ENCODE data around the gene TECPR2.
"Not testable (repeated sequence)": the region's sequence is repeated elsewhere in the genome, so short reads cannot be mapped to it uniquely, and the experiment has no call there.

TECPR2 gene

DNA sequence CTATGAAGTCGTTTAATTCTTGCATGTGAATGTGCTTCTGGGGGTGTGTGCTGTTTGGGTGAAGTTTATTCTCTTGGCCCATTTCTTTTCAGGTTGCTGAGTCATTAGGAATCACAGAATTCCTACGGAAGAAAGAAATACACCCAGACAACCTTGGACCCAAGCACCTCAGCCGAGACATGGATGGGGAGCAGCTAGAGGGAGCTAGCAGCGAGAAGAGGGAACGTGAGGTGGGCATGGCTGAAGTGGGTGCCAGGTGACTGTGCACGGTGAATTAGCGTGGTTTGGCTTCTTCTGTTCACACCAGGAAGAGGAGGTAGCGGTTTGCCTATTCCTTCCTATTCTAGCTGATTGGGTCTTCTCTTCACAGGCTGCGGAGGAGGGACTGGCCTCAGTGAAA, 24.0 kb upstream of the TECPR2 start:
- H3K27ac ChIP-seq (ENCODE audit: low read depth, low read length) = no peak overlapping the region

DNA sequence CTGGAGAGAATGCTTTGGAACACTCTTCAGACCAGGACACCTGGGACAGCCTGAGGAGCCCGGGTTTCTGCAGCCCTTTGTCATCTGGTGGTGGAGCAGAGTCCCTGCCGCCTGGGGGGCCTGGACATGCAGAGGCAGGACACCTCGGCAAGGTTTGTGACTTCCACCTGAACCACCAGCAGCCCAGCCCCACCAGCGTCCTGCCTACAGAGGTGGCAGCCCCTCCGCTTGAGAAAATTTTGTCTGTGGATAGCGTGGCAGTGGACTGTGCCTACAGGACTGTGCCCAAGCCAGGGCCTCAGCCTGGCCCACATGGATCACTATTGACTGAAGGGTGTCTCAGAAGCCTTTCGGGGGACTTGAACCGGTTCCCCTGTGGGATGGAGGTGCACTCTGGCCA, 21.2 kb upstream of the TECPR2 start:
- Histone ChIP-seq H3K27me3 (ENCODE audit: insufficient read depth, low read length) (no peaks in the 10 kb centered on the region), H3K4me1 (ENCODE audit: control insufficient read depth, insufficient read depth, low read length, unreplicated experiment) (no peaks in the 10 kb centered on the region), H2AFZ (ENCODE audit: low read length, unreplicated experiment) (no peak overlapping the region), H3K4me3 (ENCODE audit: low read depth, low read length) (no peak overlapping the region), H3K79me2 (ENCODE audit: control insufficient read depth, insufficient read depth, low read length, unreplicated experiment) (no peaks in the 10 kb centered on the region), H3K36me3 (ENCODE audit: insufficient read depth, low read length) (peaks cover 5% of the 10 kb centered on the region; the same call in 1 of the 2 replicates), H3K27ac (ENCODE audit: low read depth, low read length) (no peak overlapping the region)

More for the DNA sequence above, 24.0 kb upstream of the TECPR2 start:
- H3K36me3 ChIP-seq (ENCODE audit: insufficient read depth, low read length) = peaks cover 11% of the 10 kb centered on the region; the same call in 1 of the 2 replicates
- H2AFZ ChIP-seq (ENCODE audit: low read length, unreplicated experiment) = no peak overlapping the region
- H3K4me3 ChIP-seq (ENCODE audit: low read depth, low read length) = no peak overlapping the region
- H3K79me2 ChIP-seq (ENCODE audit: control insufficient read depth, insufficient read depth, low read length, unreplicated experiment) = no peaks in the 10 kb centered on the region
- H3K27me3 ChIP-seq (ENCODE audit: insufficient read depth, low read length) = no peaks in the 10 kb centered on the region
- peaks cover 2% of the 10 kb centered on the region for H3K4me1 ChIP-seq (ENCODE audit: control insufficient read depth, insufficient read depth, low read length, unreplicated experiment)

DNA sequence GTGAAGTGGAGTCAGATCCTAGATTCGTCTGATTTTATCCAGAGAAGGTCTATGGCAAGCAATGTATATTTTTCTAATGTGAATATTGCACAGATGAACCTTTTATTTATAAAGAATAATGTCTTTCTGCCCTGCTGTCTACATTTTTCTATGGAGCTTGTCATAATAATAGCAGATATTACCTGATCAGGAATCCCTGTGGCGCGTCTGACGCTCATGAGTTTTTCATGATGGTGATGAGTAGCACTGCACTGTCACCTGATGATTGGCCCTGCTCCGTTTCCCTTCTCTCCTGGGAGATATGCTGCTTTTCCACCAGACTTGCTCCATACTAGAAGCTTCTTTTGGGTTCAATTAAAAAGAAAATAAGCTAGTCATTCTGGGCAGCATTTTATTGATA, 20.5 kb upstream of the TECPR2 start:
- Histone ChIP-seq H3K27ac (ENCODE audit: low read depth, low read length) (no peak overlapping the region), H3K4me3 (ENCODE audit: low read depth, low read length) (no peak overlapping the region), H3K4me1 (ENCODE audit: control insufficient read depth, insufficient read depth, low read length, unreplicated experiment) (no peaks in the 10 kb centered on the region), H2AFZ (ENCODE audit: low read length, unreplicated experiment) (no peak overlapping the region), H3K79me2 (ENCODE audit: control insufficient read depth, insufficient read depth, low read length, unreplicated experiment) (no peaks in the 10 kb centered on the region), H3K27me3 (ENCODE audit: insufficient read depth, low read length) (no peaks in the 10 kb centered on the region), H3K36me3 (ENCODE audit: insufficient read depth, low read length) (no peaks in the 10 kb centered on the region; the same call in 1 of the 2 replicates)

DNA sequence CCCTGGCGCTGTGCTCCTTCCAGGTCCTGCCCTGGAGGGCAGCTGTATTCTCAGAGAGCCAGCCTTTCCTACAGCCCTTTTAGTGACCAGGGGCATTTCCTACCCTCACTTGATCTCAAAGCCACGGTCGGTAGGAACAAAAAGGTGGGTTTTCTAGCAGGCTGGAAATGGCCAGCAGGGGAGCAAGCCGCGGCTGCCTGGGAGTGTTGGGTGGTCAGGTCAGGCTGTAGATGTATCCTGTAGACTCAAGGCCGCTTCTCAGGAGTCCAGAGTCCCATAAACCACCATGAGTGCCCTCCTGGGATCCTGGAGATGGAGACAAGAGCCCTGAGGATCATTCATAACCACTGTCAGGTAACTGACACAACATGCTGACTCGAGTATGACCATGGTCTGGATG, 18.7 kb upstream of the TECPR2 start:
- Histone ChIP-seq H3K79me2 (ENCODE audit: control insufficient read depth, insufficient read depth, low read length, unreplicated experiment) (no peaks in the 10 kb centered on the region), H3K27me3 (ENCODE audit: insufficient read depth, low read length) (no peaks in the 10 kb centered on the region), H3K4me3 (ENCODE audit: low read depth, low read length) (no peak overlapping the region), H3K36me3 (ENCODE audit: insufficient read depth, low read length) (peaks cover 6% of the 10 kb centered on the region; the same call in 1 of the 2 replicates), H3K27ac (ENCODE audit: low read depth, low read length) (no peak overlapping the region), H2AFZ (ENCODE audit: low read length, unreplicated experiment) (no peak overlapping the region), H3K4me1 (ENCODE audit: control insufficient read depth, insufficient read depth, low read length, unreplicated experiment) (no peaks in the 10 kb centered on the region)

DNA sequence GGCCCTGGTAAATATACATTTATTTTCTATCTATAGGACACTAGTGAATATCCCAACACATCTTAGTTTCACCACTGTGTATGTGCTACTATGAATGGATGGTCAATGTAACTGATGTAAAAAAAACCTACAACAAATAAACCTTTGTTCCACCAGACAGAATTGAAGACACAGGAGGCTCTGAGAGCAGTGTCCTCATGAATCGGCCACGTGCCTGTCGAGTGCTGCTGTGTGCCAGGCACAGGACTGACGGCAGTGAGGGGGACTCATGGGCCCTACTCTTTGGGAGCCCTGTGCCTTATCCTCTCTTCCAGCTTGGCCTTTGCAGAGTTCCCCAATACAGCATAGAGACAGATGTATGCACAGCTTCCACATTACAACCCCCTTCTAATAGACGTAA, 18.3 kb upstream of the TECPR2 start:
- peaks cover 6% of the 10 kb centered on the region; the same call in 1 of the 2 replicates for H3K36me3 ChIP-seq (ENCODE audit: insufficient read depth, low read length)
- H2AFZ ChIP-seq (ENCODE audit: low read length, unreplicated experiment) = no peak overlapping the region
- H3K27me3 ChIP-seq (ENCODE audit: insufficient read depth, low read length) = no peaks in the 10 kb centered on the region
- H3K27ac ChIP-seq (ENCODE audit: low read depth, low read length) = no peak overlapping the region
- no peaks in the 10 kb centered on the region for H3K79me2 ChIP-seq (ENCODE audit: control insufficient read depth, insufficient read depth, low read length, unreplicated experiment)
- no peak overlapping the region for H3K4me3 ChIP-seq (ENCODE audit: low read depth, low read length)
- no peaks in the 10 kb centered on the region for H3K4me1 ChIP-seq (ENCODE audit: control insufficient read depth, insufficient read depth, low read length, unreplicated experiment)

DNA sequence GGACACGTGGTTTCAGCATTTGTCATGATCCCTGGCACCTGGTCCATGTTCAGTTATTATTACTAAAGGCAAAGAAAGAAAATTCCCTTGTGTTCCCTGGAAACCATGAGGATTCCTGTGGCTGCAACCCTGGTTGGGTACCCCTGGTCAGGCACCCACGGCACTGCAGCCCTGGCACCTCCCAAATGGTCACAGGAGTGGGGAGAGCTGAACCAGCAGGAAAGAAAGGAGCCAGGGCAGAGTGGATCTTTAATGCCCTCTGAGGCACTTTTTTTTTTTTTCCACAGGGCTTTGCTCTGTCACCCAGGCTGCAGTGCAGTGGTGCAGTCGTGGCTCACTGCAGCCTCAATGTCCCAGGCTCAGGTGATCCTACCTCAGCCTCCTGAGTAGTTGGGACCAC, 17.5 kb upstream of the TECPR2 start:
- Histone ChIP-seq H3K79me2 (ENCODE audit: control insufficient read depth, insufficient read depth, low read length, unreplicated experiment) (no peaks in the 10 kb centered on the region), H3K27ac (ENCODE audit: low read depth, low read length) (no peak overlapping the region), H3K27me3 (ENCODE audit: insufficient read depth, low read length) (no peaks in the 10 kb centered on the region), H2AFZ (ENCODE audit: low read length, unreplicated experiment) (no peak overlapping the region), H3K4me1 (ENCODE audit: control insufficient read depth, insufficient read depth, low read length, unreplicated experiment) (no peaks in the 10 kb centered on the region), H3K36me3 (ENCODE audit: insufficient read depth, low read length) (peaks cover 6% of the 10 kb centered on the region; the same call in 1 of the 2 replicates), H3K4me3 (ENCODE audit: low read depth, low read length) (no peak overlapping the region)

DNA sequence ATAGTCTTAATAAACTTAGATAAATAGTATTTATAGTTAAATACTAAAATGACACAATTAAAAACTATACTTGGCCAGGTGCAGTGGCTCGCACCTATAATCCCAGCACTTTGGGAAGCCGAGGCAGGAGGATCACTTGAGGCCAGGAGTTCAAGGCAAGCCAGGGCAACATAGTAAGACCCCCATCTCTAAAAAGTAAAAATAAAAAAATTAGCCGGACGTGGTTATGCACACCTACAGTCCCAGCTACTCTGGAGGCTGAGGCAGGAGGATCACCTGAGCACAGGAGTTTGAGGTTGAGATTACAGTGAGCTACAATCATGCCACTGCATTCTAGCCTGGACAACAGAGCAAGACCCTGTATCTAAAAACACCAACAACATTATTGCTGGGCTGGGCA, 16.1 kb upstream of the TECPR2 start:
- Histone ChIP-seq H3K27ac (ENCODE audit: low read depth, low read length) (no peak overlapping the region), H2AFZ (ENCODE audit: low read length, unreplicated experiment) (no peak overlapping the region), H3K79me2 (ENCODE audit: control insufficient read depth, insufficient read depth, low read length, unreplicated experiment) (no peaks in the 10 kb centered on the region), H3K27me3 (ENCODE audit: insufficient read depth, low read length) (no peaks in the 10 kb centered on the region), H3K36me3 (ENCODE audit: insufficient read depth, low read length) (peaks cover 6% of the 10 kb centered on the region; the same call in 1 of the 2 replicates), H3K4me1 (ENCODE audit: control insufficient read depth, insufficient read depth, low read length, unreplicated experiment) (no peaks in the 10 kb centered on the region), H3K4me3 (ENCODE audit: low read depth, low read length) (no peak overlapping the region)

DNA sequence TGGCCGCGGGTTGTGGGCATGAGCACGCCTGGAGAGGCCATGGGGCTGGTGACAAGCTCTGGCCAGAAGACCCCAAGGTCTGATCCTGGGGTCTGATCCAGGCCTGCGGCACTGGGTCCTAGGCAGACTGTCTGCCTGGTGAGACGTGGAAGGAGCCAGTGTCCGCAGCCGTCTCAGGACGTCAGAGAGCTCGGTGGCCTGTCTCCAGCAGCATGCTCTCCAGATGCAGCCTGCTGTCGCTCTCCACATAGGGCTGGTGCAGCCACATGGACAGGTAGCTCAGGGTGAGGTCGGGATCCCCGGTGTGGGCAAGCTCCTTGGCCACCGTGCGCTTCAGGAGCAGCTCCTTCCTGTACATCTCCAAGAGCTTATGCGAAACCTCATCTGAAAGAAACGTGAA, 14.4 kb upstream of the TECPR2 start:
- no peak overlapping the region for H3K4me3 ChIP-seq (ENCODE audit: low read depth, low read length)
- no peak overlapping the region for H2AFZ ChIP-seq (ENCODE audit: low read length, unreplicated experiment)
- no peak overlapping the region for H3K27ac ChIP-seq (ENCODE audit: low read depth, low read length)
- no peaks in the 10 kb centered on the region for H3K27me3 ChIP-seq (ENCODE audit: insufficient read depth, low read length)
- no peaks in the 10 kb centered on the region for H3K4me1 ChIP-seq (ENCODE audit: control insufficient read depth, insufficient read depth, low read length, unreplicated experiment)
- no peaks in the 10 kb centered on the region for H3K79me2 ChIP-seq (ENCODE audit: control insufficient read depth, insufficient read depth, low read length, unreplicated experiment)
- peaks cover 6% of the 10 kb centered on the region; the same call in 1 of the 2 replicates for H3K36me3 ChIP-seq (ENCODE audit: insufficient read depth, low read length)

DNA sequence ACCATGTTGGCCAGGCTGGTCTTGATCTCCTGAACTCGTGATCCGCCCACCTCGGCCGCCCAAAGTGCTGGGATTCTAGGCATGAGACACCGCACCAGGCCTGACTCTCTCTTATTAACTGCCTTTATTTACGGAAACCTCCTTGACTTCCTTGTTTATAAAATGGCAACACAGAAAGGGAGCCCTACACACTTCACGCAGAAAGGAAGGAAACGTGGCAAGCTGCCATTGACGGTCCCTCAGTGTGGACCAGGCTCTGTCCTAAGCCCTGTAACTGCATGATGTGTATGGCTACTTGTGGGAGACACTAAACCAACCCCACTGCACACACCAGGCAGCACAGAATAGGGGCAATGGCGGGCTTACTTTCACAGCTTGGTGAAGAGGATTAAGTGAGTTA, 11.7 kb upstream of the TECPR2 start:
- Histone ChIP-seq H3K27me3 (ENCODE audit: insufficient read depth, low read length) (no peaks in the 10 kb centered on the region), H3K4me1 (ENCODE audit: control insufficient read depth, insufficient read depth, low read length, unreplicated experiment) (no peaks in the 10 kb centered on the region), H3K79me2 (ENCODE audit: control insufficient read depth, insufficient read depth, low read length, unreplicated experiment) (no peaks in the 10 kb centered on the region), H3K4me3 (ENCODE audit: low read depth, low read length) (no peak overlapping the region), H3K36me3 (ENCODE audit: insufficient read depth, low read length) (peaks cover 21% of the 10 kb centered on the region), H3K27ac (ENCODE audit: low read depth, low read length) (no peak overlapping the region), H2AFZ (ENCODE audit: low read length, unreplicated experiment) (no peak overlapping the region)

DNA sequence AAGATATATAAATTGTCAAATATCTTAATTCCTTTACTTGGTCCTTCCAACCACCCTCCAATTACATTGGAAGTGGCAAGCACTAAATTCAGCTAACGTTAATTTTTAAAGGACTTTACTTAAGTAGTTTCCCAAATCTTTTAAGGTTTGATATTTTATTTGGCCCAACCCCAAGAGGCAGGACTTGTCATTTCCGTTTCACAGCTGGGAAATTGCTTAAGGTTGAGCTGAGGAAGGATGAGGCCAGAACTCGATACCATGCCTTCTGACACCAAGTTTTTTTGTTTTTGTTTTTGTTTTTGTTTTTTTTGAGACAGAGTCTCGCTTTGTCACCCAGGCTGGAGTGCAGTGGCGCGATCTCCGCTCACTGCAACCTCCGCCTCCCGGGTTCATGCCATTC, 11.1 kb upstream of the TECPR2 start:
- H3K79me2 ChIP-seq (ENCODE audit: control insufficient read depth, insufficient read depth, low read length, unreplicated experiment); H2AFZ ChIP-seq (ENCODE audit: low read length, unreplicated experiment); H3K27me3 ChIP-seq (ENCODE audit: insufficient read depth, low read length); H3K4me3 ChIP-seq (ENCODE audit: low read depth, low read length); H3K27ac ChIP-seq (ENCODE audit: low read depth, low read length); H3K4me1 ChIP-seq (ENCODE audit: control insufficient read depth, insufficient read depth, low read length, unreplicated experiment): not testable (repeated sequence)
- H3K36me3 ChIP-seq (ENCODE audit: insufficient read depth, low read length) = peaks cover 21% of the 10 kb centered on the region

DNA sequence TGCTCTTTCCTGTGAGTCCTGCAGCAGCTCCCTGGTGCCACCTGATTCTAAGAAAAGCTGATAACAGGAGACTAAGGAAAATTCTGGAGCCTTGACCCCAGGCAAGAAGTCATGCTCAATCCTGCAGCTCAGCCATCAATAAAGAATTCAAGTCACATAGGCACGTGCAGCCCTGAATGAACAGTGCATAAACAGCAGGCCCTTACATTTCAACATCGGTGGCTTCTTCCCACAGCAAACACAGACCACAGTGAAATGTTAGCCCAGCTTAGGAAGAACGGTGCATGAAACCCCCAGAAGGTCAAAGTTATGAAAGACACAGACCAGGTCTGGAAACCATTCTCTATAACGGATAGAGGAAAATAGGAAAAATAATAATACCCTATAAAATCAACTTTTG, 10.5 kb upstream of the TECPR2 start:
- no peaks in the 10 kb centered on the region for H3K4me1 ChIP-seq (ENCODE audit: control insufficient read depth, insufficient read depth, low read length, unreplicated experiment)
- no peak overlapping the region for H2AFZ ChIP-seq (ENCODE audit: low read length, unreplicated experiment)
- peaks cover 21% of the 10 kb centered on the region for H3K36me3 ChIP-seq (ENCODE audit: insufficient read depth, low read length)
- H3K27ac ChIP-seq (ENCODE audit: low read depth, low read length) = no peak overlapping the region
- no peak overlapping the region for H3K4me3 ChIP-seq (ENCODE audit: low read depth, low read length)
- H3K27me3 ChIP-seq (ENCODE audit: insufficient read depth, low read length) = no peaks in the 10 kb centered on the region
- H3K79me2 ChIP-seq (ENCODE audit: control insufficient read depth, insufficient read depth, low read length, unreplicated experiment) = no peaks in the 10 kb centered on the region
